Measurements from ENCODE around the gene DMAC2.

DMAC2 gene

DNA sequence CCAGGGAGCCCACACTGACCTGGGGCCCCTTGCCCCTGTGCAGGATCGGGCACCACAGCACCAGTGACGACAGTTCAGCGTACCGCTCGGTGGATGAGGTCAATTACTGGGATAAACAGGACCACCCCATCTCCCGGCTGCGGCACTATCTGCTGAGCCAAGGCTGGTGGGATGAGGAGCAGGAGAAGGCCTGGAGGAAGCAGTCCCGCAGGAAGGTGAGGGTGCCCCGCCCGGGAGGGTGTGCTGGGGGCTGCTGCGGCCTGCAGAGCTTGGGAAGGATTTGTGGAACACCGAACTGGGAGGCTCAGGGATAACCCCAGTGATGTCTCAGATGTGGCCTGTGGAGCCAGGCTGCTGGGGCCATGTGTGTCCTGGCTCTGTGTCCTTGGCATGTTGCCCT is 16.8 kb downstream of the DMAC2 start:
- no peaks in the 10 kb centered on the region for H4K20me1 ChIP-seq (ENCODE audit: insufficient read depth, low read length)
- H3K79me2 ChIP-seq (ENCODE audit: insufficient read depth, low read length) = no peaks in the 10 kb centered on the region
- H3K9me2 ChIP-seq (ENCODE audit: low read depth, low read length) = no peaks in the 10 kb centered on the region
- no peak for TF ChIP-seq EZH2 (IDR thresholded peaks at IDR 0.05; ENCODE audit: borderline replicate concordance, low read length)
- TF ChIP-seq CTCF (IDR thresholded peaks at IDR 0.05; ENCODE audit: low read length) = no peak
- H3K4me1 ChIP-seq (ENCODE audit: insufficient read depth, low read length, severe bottlenecking) = no peaks in the 10 kb centered on the region
- no peaks in the 10 kb centered on the region for H3F3A ChIP-seq (ENCODE audit: insufficient read depth, low read length)
- no peak overlapping the region for H3K9ac ChIP-seq (ENCODE audit: low read length)
- no peak overlapping the region for H3K27ac ChIP-seq (ENCODE audit: low read depth, low read length, poor library complexity, severe bottlenecking)
- H3K4me2 ChIP-seq (ENCODE audit: low read length) = no peak overlapping the region
- peaks cover 59% of the 10 kb centered on the region for H3K36me3 ChIP-seq (ENCODE audit: insufficient read depth, low read length)
- H3K27me3 ChIP-seq (ENCODE audit: insufficient read depth, low read length) = no peaks in the 10 kb centered on the region
- H2AFZ ChIP-seq (ENCODE audit: low read length) = no peak overlapping the region
- no peaks in the 10 kb centered on the region for H3K9me3 ChIP-seq (ENCODE audit: low read length)
- no peak overlapping the region for H3K4me3 ChIP-seq (ENCODE audit: low read depth, low read length, poor library complexity, severe bottlenecking)

DNA sequence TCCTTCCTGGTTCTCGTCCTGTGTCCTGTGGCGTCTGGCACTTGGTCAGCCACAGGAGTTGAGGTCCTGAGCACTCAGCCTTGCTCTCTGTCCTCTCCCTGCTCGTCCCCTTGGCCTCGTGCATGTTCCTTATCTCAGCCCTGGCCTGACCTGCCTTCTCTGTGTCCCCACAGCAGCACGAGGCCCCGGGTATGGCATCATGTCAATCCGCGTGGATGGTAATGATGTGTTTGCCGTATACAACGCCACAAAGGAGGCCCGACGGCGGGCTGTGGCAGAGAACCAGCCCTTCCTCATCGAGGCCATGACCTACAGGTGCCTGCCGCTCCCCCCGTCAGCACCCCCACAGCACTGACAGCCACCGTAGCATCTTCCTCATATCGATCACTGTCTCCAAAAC is 17.3 kb downstream of the DMAC2 start:
- H3K9me2 ChIP-seq (ENCODE audit: low read depth, low read length) = no peaks in the 10 kb centered on the region
- H3K36me3 ChIP-seq (ENCODE audit: insufficient read depth, low read length) = peaks cover 59% of the 10 kb centered on the region
- TF ChIP-seq EZH2 (IDR thresholded peaks at IDR 0.05; ENCODE audit: borderline replicate concordance, low read length) (no peak), CTCF (IDR thresholded peaks at IDR 0.05; ENCODE audit: low read length) (no peak)
- no peak overlapping the region for H3K4me2 ChIP-seq (ENCODE audit: low read length)
- no peaks in the 10 kb centered on the region for H3F3A ChIP-seq (ENCODE audit: insufficient read depth, low read length)
- H3K9me3 ChIP-seq (ENCODE audit: low read length) = no peaks in the 10 kb centered on the region
- H3K79me2 ChIP-seq (ENCODE audit: insufficient read depth, low read length) = no peaks in the 10 kb centered on the region
- no peak overlapping the region for H3K27ac ChIP-seq (ENCODE audit: low read depth, low read length, poor library complexity, severe bottlenecking)
- no peak overlapping the region for H3K9ac ChIP-seq (ENCODE audit: low read length)
- H3K27me3 ChIP-seq (ENCODE audit: insufficient read depth, low read length) = no peaks in the 10 kb centered on the region
- H3K4me3 ChIP-seq (ENCODE audit: low read depth, low read length, poor library complexity, severe bottlenecking) = no peak overlapping the region
- no peaks in the 10 kb centered on the region for H4K20me1 ChIP-seq (ENCODE audit: insufficient read depth, low read length)
- no peak overlapping the region for H2AFZ ChIP-seq (ENCODE audit: low read length)
- no peaks in the 10 kb centered on the region for H3K4me1 ChIP-seq (ENCODE audit: insufficient read depth, low read length, severe bottlenecking)

GRCh38 chr19:41421973-41422372 is 17.7 kb downstream of the DMAC2 start:
- Histone ChIP-seq H3K4me1 (ENCODE audit: insufficient read depth, low read length, severe bottlenecking) (no peaks in the 10 kb centered on the region), H4K20me1 (ENCODE audit: insufficient read depth, low read length) (no peaks in the 10 kb centered on the region), H3K9me2 (ENCODE audit: low read depth, low read length) (no peaks in the 10 kb centered on the region), H3K27ac (ENCODE audit: low read depth, low read length, poor library complexity, severe bottlenecking) (no peak overlapping the region), H3K79me2 (ENCODE audit: insufficient read depth, low read length) (no peaks in the 10 kb centered on the region), H2AFZ (ENCODE audit: low read length) (no peak overlapping the region), H3K9ac (ENCODE audit: low read length) (no peak overlapping the region), H3K36me3 (ENCODE audit: insufficient read depth, low read length) (peaks cover 64% of the 10 kb centered on the region), H3K9me3 (ENCODE audit: low read length) (no peaks in the 10 kb centered on the region), H3K4me3 (ENCODE audit: low read depth, low read length, poor library complexity, severe bottlenecking) (no peak overlapping the region), H3K27me3 (ENCODE audit: insufficient read depth, low read length) (no peaks in the 10 kb centered on the region), H3F3A (ENCODE audit: insufficient read depth, low read length) (no peaks in the 10 kb centered on the region), H3K4me2 (ENCODE audit: low read length) (no peak overlapping the region)
- TF ChIP-seq CTCF (IDR thresholded peaks at IDR 0.05; ENCODE audit: low read length) (no peak), EZH2 (IDR thresholded peaks at IDR 0.05; ENCODE audit: borderline replicate concordance, low read length) (no peak)

All from OCI-LY1 (cell line).